Endothelial cell of umbilical vein (primary cell): ENCODE measurements around the gene SYTL2. TPM values are rescaled to one million over a fixed set of nuclear protein-coding genes. Genes with fewer than 3 reads are reported as not detected.

ENCODE experiments used
- BruUV-seq: library from RNA; stranded (reverse); fragments of 400-500 nt; replicated peaks from 2 replicates; lab custom pipeline; 2021; lab: Mats Ljungman, UMichigan
- CTCF ChIA-PET: fragments of 300-600, 350-600 bp; sonication (Branson Sonifier 250); formaldehyde crosslinking; loops from one replicate; lab custom pipeline; 2021; ENCODE audit warnings: antibody characterized with exemption, inconsistent platforms; lab: Charles Lee
- POLR2A ChIA-PET: fragments of 300-600, 350-600 bp; sonication (Branson Sonifier 250); formaldehyde crosslinking; loops from one replicate; lab custom pipeline; 2021; ENCODE audit warnings: antibody characterized with exemption, inconsistent platforms; lab: Charles Lee
- DNase-seq: peaks from one replicate; pipeline ENCODE4 v3.0.0-alpha.2; 2011; ENCODE audit warnings: low read depth, low spot score
- FAIRE-seq: peaks from 2 replicates; lab custom pipeline; 2011; peaks lifted over from hg19 to GRCh38; lab: Jason Lieb, UNC
- H2AFZ ChIP-seq: 2 replicates; pipeline ENCODE4 v1.6.0; 2012; ENCODE audit warnings: low read depth, low read length, control low read depth, inconsistent platforms
- H3K27ac ChIP-seq: 2 replicates; pipeline ENCODE4 v1.5.1; 2011; ENCODE audit warnings: low read depth, mild to moderate bottlenecking, control low read depth, low read length, moderate library complexity; ENCODE audit not compliant: insufficient read depth
- H3K27me3 ChIP-seq, 2 experiments: 2 replicates each; pipeline versions ENCODE4 v1.6.0 to v1.6.1; 2011; ENCODE audit warnings: low read length in 2 of 2, mixed read lengths in 1 of 2; ENCODE audit not compliant: control insufficient read depth in 2 of 2, insufficient read depth in 2 of 2
- H3K36me3 ChIP-seq, 2 experiments: 2 replicates in 1 of 2; 3 replicates in 1 of 2; pipeline ENCODE4 v1.5.1; 2011; ENCODE audit warnings: low read length in 2 of 2, mild to moderate bottlenecking in 1 of 2, moderate library complexity in 1 of 2; ENCODE audit not compliant: control insufficient read depth in 2 of 2, insufficient read depth in 2 of 2; ENCODE audit errors: extremely low read depth in 1 of 2
- H3K4me1 ChIP-seq: 3 replicates; pipeline ENCODE4 v1.5.1; 2011; ENCODE audit warnings: mild to moderate bottlenecking, low read length; ENCODE audit not compliant: control insufficient read depth, insufficient read depth; ENCODE audit errors: extremely low read depth
- H3K4me2 ChIP-seq: 2 replicates; pipeline ENCODE4 v1.6.1; 2011; ENCODE audit warnings: low read length, control low read depth, mixed read lengths; ENCODE audit not compliant: insufficient read depth
- H3K4me3 ChIP-seq, 3 experiments: fragments of 200-600 bp in 1 of 3; sonication (generic), shearing (Covaris generic) in 1 of 3; replicated peaks in 1 of 3; 2 replicates each; pipeline ENCODE4 v1.5.1; 2011 to 2016; ENCODE audit warnings: control low read depth in 3 of 3, low read length in 3 of 3, mild to moderate bottlenecking in 2 of 3, inconsistent platforms in 1 of 3, low read depth in 1 of 3, moderate library complexity in 1 of 3; ENCODE audit not compliant: insufficient read depth in 1 of 3
- H3K79me2 ChIP-seq: 2 replicates; pipeline ENCODE4 v1.6.0; 2012; ENCODE audit warnings: low read length, inconsistent platforms; ENCODE audit not compliant: control insufficient read depth, insufficient read depth
- H3K9ac ChIP-seq: replicated peaks from 2 replicates; pipeline ENCODE3; 2011; ENCODE audit warnings: low read length, control low read depth; ENCODE audit not compliant: insufficient read depth; ENCODE audit errors: extremely low read depth
- H3K9me1 ChIP-seq: replicated peaks from 3 replicates; pipeline ENCODE4 v1.6.0; 2011; ENCODE audit warnings: mild to moderate bottlenecking, low read length; ENCODE audit not compliant: control insufficient read depth, insufficient read depth; ENCODE audit errors: extremely low read depth
- H3K9me3 ChIP-seq: replicated peaks from 2 replicates; pipeline ENCODE4 v1.5.1; 2012; ENCODE audit warnings: low read length, inconsistent platforms; ENCODE audit not compliant: control insufficient read depth, insufficient read depth
- H4K20me1 ChIP-seq: replicated peaks from 2 replicates; pipeline ENCODE3; 2011; ENCODE audit warnings: mild to moderate bottlenecking, low read length; ENCODE audit not compliant: control insufficient read depth, insufficient read depth; ENCODE audit errors: extremely low read depth
- EZH2 ChIP-seq: IDR thresholded peaks from 2 replicates; pipeline ENCODE4 v1.6.1; 2012; ENCODE audit warnings: borderline replicate concordance, low read depth, mild to moderate bottlenecking, moderate library complexity, low read length, inconsistent platforms; ENCODE audit not compliant: severe bottlenecking
- FOS ChIP-seq: IDR thresholded peaks from 2 replicates; pipeline ENCODE4 v1.6.1; 2011; ENCODE audit warnings: mild to moderate bottlenecking, low read length, moderate library complexity, borderline replicate concordance; ENCODE audit not compliant: insufficient read depth
- GATA2 ChIP-seq: IDR thresholded peaks from 2 replicates; pipeline ENCODE4 v1.7.0; 2011; ENCODE audit warnings: low read depth, mild to moderate bottlenecking, moderate library complexity, mixed read lengths, low read length; ENCODE audit not compliant: insufficient read length, insufficient read depth
- JUN ChIP-seq: IDR thresholded peaks from 2 replicates; pipeline ENCODE4 v1.6.1; 2011; ENCODE audit warnings: borderline replicate concordance, low read depth; ENCODE audit not compliant: insufficient read length, insufficient read depth
- MYC ChIP-seq: IDR thresholded peaks from one replicate; pipeline ENCODE4 v1.6.1; 2011; ENCODE audit warnings: mild to moderate bottlenecking, low read depth, low read length
- POLR2A ChIP-seq: IDR thresholded peaks from 2 replicates; pipeline ENCODE4 v1.6.1; 2012; ENCODE audit warnings: low read depth, mild to moderate bottlenecking, control low read depth, low read length
- POLR2AphosphoS5 ChIP-seq: IDR thresholded peaks from 2 replicates; pipeline ENCODE4 v1.6.1; 2012; ENCODE audit warnings: low read depth, mild to moderate bottlenecking, control low read depth, low read length, moderate library complexity; ENCODE audit not compliant: insufficient read depth
- dilution Hi-C: fragments of 300-500 bp; cut with MboI; formaldehyde crosslinking; loops from one replicate; pipeline ENCODE4 v1.15.0; 2019; ENCODE audit warnings: low sequenced_read_pairs; ENCODE audit not compliant: extremely low pct_ligation_motif_present
- intact Hi-C: fragments of 100-400 bp; cut with micrococcal nuclease; formaldehyde crosslinking; loops from one replicate; pipeline ENCODE4 v1.10.0; 2022
- polyA plus RNA-seq, 4 experiments: library from polyadenylated mRNA; depleted of rRNA in 3 of 4; stranded (reverse) in 3 of 4; unstranded in 1 of 4; fragments of >200 nt; gene quantifications; 2 replicates each; pipeline versions ENCODE4 v1.2.1 to v1.2.3, GENCODE V29; 2011 to 2012; ENCODE audit warnings: missing spikeins in 1 of 4
- total RNA-seq: library from RNA; stranded (reverse); gene quantifications from 2 replicates; pipeline ENCODE4 v1.2.3, GENCODE V29; 2021
- TF ChIP-seq, protein P1 (sequence below): IDR thresholded peaks from 2 replicates; pipeline ENCODE4 v1.6.1; 2011; ENCODE audit not compliant: insufficient read depth, insufficient read length
- TF ChIP-seq, protein P2 (sequence below), 2 donors: IDR thresholded peaks; 1 replicate in 1 of 2; 2 replicates in 1 of 2; pipeline ENCODE4 v1.5.1; 2011; ENCODE audit warnings: low read length in 2 of 2, mild to moderate bottlenecking in 2 of 2, moderate library complexity in 2 of 2, control low read depth in 1 of 2, inconsistent platforms in 1 of 2, low read depth in 1 of 2; ENCODE audit not compliant: insufficient read depth in 1 of 2; ENCODE audit errors: extremely low read depth in 1 of 2

SYTL2 gene
- total and polyA plus RNA-seq, 2 donors (not counting 3 experiments of a cell fraction or from before 2014, with no cell fraction given), result 1.4 to 2.4 TPM

DNA sequence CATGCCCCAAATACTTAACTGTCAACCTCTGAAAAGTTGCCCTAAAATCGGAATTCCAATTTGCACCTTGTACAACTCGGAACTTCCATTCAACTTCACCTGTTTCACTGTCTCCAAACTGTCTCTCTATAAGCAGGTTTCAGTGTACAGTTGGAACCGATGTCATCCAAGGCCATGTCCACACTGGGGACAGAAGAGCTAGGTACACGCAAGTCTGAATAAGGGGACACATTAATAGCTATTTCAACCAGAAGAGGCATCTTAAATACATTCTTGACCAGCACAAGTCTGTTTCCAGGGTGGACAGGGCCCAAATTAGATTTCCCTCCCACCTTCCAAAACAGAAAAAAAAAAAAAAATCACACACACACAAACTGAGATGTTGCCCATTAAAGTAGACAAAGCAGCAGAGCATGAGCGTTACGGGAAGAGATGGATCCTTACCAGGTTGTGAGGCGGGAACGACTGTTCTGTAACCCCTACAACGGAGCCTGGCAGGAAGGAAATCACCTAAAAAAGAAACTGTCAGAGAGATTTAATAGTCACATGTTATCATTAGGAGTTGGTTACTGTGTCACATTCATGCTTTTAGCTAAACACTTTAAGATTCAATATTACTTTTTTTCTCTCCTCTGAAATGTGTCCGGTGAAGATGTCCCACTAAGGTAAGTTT is 147.7 kb downstream of the SYTL2 start:
- H4K20me1 ChIP-seq, result peaks cover 16% of the 10 kb centered on the region
- CTCF ChIA-PET, result interaction anchor here (1.1 to 1.3 kb wide), 3 partner anchors 10 to 35 kb away, joined by 3 to 5 read pairs (median 5); partner anchors contain the start of genes TMEM126A and TMEM126B
- H3K9ac ChIP-seq, result peak overlapping the region; percentile 94
- peak overlapping the region; percentile 98 for H3K4me2 ChIP-seq
- peak overlapping the region; percentile 40 to 92 (median 66) for H3K4me3 ChIP-seq
- no peaks in the 10 kb centered on the region for H3K9me1 ChIP-seq
- FAIRE-seq (no peak), DNase-seq (peak; percentile 22)
- POLR2A ChIA-PET, result no interaction called here
- peaks cover 35% of the 10 kb centered on the region for H3K4me1 ChIP-seq
- H3K9me3 ChIP-seq, result no peaks in the 10 kb centered on the region
- H3K79me2 ChIP-seq, result peaks cover 63% of the 10 kb centered on the region
- peak overlapping the region; percentile 91 for H3K27ac ChIP-seq
- dilution Hi-C loops (no loop called here), intact Hi-C loops (loop anchor here (1.0 to 10.0 kb wide), 2 partner anchors 68 to 632 kb away; no protein-coding TSS in a partner anchor)
- TF ChIP-seq, protein P1, sequence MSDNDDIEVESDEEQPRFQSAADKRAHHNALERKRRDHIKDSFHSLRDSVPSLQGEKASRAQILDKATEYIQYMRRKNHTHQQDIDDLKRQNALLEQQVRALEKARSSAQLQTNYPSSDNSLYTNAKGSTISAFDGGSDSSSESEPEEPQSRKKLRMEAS, result no peak
- TF ChIP-seq JUN, result no peak
- TF ChIP-seq POLR2A, result no peak
- TF ChIP-seq, protein P2, sequence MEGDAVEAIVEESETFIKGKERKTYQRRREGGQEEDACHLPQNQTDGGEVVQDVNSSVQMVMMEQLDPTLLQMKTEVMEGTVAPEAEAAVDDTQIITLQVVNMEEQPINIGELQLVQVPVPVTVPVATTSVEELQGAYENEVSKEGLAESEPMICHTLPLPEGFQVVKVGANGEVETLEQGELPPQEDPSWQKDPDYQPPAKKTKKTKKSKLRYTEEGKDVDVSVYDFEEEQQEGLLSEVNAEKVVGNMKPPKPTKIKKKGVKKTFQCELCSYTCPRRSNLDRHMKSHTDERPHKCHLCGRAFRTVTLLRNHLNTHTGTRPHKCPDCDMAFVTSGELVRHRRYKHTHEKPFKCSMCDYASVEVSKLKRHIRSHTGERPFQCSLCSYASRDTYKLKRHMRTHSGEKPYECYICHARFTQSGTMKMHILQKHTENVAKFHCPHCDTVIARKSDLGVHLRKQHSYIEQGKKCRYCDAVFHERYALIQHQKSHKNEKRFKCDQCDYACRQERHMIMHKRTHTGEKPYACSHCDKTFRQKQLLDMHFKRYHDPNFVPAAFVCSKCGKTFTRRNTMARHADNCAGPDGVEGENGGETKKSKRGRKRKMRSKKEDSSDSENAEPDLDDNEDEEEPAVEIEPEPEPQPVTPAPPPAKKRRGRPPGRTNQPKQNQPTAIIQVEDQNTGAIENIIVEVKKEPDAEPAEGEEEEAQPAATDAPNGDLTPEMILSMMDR (IDR thresholded peaks at IDR 0.05; ENCODE audit: extremely low read depth in 1 of 2, insufficient read depth in 1 of 2, low read depth in 1 of 2, low read length in 2 of 2), result no peak
- TF ChIP-seq EZH2, result no peak
- TF ChIP-seq GATA2, result no peak
- TF ChIP-seq FOS, result no peak
- TF ChIP-seq POLR2AphosphoS5, result no peak
- TF ChIP-seq MYC, result no peak
- no peaks in the 10 kb centered on the region for H3K27me3 ChIP-seq
- BruUV-seq, result TSS peak; percentile 29
- H2AFZ ChIP-seq, result no peak overlapping the region
- peaks cover 0 to 17% of the 10 kb centered on the region in 2 experiments for H3K36me3 ChIP-seq
